Measurements from ENCODE around the gene RCBTB2.

The RCBTB2 gene

GRCh38 chr13:48571126-48571913 is 38.4 kb upstream of the RCBTB2 start:
- in situ Hi-C loops (cut with MboI; ENCODE audit: low sequenced_read_pairs, unreplicated experiment), result loop anchor here (10.0 kb wide), 1 partner anchor 77 kb away; no protein-coding TSS in a partner anchor
- DNase-seq (ENCODE audit: low spot score), result no peak
- no peak for TF ChIP-seq CTCF (IDR thresholded peaks at IDR 0.05; ENCODE audit: borderline replicate concordance, control extremely low read depth, extremely low read depth, insufficient read depth, missing control alignments)

DNA sequence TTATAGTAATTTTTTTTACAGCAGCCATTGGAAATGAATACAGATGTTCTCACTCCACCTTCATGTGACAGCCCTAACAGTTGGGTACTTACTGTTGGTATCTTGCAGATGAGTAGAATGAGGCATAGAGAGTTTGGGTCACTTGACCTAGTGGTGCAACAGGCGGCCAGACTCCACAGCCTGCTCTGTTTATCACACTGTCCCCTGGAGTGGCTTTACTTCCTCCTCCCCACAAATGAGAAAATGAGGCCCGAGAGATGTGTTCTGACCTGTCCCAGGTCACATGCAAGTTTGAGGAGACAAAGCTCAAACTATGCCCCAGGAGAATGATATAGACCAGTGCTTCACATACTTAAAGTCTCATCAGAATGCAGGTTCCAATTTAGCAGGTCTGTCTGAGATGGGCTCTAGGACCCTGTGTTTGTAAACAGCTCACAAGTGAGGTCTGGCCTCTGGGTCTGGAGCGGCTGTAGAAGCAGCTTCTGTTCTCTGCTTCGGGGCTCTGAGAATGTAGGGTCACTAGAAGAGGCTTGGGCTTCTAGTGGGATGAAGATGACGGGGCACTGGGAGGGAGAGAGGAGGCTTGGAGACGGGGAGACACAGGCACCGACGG is 37.4 kb upstream of the RCBTB2 start:
- in situ Hi-C loops (cut with MboI; ENCODE audit: low sequenced_read_pairs, unreplicated experiment), result loop anchor here (10.0 kb wide), 1 partner anchor 76 kb away; no protein-coding TSS in a partner anchor
- no peak for DNase-seq (ENCODE audit: low spot score)
- no peak for TF ChIP-seq CTCF (IDR thresholded peaks at IDR 0.05; ENCODE audit: borderline replicate concordance, control extremely low read depth, extremely low read depth, insufficient read depth, missing control alignments)

DNA sequence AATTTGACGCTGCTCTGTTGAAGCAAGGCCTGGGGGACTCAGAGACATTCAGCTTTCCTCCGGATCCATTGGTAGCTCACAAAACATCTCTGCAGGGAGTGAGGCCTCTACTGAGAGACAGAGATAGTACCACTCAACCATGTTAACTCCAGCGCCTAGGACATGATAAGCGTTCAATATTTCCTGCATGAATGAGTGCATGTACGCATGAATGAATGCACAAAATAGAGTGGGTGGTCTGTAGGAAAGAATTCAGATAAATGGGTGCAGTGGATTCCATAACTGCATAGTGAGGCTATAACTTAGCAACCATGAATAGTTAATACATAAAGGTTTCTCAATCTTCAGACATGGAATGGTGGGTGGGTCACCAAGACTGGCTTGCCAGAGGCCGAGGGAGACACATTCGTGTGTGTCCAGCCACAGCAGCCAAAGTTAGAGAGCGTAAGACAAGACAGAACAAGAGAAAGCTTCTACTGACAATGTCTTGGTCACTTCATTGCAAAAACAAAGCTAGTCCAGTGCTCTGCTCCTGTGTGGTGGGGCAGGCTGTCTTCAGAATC is 36.3 kb upstream of the RCBTB2 start:
- no peak for DNase-seq (ENCODE audit: low spot score)
- no peak for TF ChIP-seq CTCF (IDR thresholded peaks at IDR 0.05; ENCODE audit: borderline replicate concordance, control extremely low read depth, extremely low read depth, insufficient read depth, missing control alignments)
- in situ Hi-C loops (cut with MboI; ENCODE audit: low sequenced_read_pairs, unreplicated experiment), result no loop called here

GRCh38 chr13:48568370-48569103 is 35.7 kb upstream of the RCBTB2 start:
- DNase-seq (ENCODE audit: low spot score), result no peak
- TF ChIP-seq CTCF (IDR thresholded peaks at IDR 0.05; ENCODE audit: borderline replicate concordance, control extremely low read depth, extremely low read depth, insufficient read depth, missing control alignments), result no peak
- in situ Hi-C loops (cut with MboI; ENCODE audit: low sequenced_read_pairs, unreplicated experiment), result no loop called here

DNA sequence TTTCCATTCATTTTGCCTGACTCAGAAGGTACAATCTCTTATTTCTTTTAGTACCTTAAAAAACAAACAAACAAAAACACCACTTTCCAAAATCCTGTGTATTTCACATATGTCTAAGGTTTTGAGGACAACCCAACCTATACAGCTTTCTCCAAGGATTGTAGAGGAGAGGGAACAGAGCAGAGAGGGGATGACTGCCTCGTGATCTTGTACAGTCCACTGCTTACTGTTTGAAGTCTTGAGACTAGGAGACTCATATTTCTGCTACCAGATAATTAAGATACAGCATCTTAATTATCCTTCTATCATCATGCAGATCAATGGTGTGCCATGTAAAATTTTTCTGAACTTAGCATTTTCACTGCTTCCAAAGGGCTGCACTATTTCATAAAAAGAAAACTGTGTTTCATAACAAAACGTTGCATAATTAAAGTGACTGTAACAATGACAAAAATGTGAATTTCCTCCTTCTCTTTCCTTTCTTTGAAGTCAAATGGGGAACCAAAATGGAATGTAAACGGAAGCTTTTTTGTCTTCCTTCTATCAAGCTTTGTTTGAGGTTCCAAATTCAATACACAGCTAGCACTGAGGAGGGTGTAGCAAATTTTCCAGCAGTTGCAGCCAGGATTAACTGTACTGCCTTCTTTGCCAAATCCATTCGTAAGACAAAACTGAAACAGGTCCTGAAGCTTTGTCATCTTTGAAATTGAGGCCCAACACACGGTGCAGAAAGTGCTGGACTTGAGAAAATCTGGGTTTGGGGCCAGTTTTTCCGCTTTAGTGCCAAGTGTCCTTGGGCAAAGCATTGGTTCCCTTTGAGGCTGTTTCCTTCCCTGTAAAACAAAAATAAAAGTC is 34.9 kb upstream of the RCBTB2 start:
- no peak for DNase-seq (ENCODE audit: low spot score)
- in situ Hi-C loops (cut with MboI; ENCODE audit: low sequenced_read_pairs, unreplicated experiment), result no loop called here
- TF ChIP-seq CTCF (IDR thresholded peaks at IDR 0.05; ENCODE audit: borderline replicate concordance, control extremely low read depth, extremely low read depth, insufficient read depth, missing control alignments), result no peak

Measured in GM13976 (cell line).